H1 (cell line): ENCODE results near the gene METTL5. TPM values are rescaled to one million over a fixed set of nuclear protein-coding genes. Genes with fewer than 3 reads are reported as not detected.

ENCODE experiments used
- CTCF ChIA-PET: fragments of 300-600 bp; sonication (Branson Sonifier 250); formaldehyde crosslinking; loops from one replicate; lab custom pipeline; 2021; ENCODE audit not compliant: partially characterized antibody; lab: Charles Lee
- POLR2A ChIA-PET: fragments of 300-600 bp; sonication (Branson Sonifier 250); formaldehyde crosslinking; loops from one replicate; lab custom pipeline; 2021; ENCODE audit warnings: inconsistent platforms; ENCODE audit not compliant: partially characterized antibody; lab: Charles Lee
- DNase-seq, 2 experiments: peaks; one replicate each; pipeline versions ENCODE4 v3.0.0 to v3.0.0-alpha.2; 2010 to 2022; ENCODE audit warnings: low spot score in 2 of 2, low read depth in 1 of 2, mixed read lengths in 1 of 2
- FAIRE-seq: peaks from 2 replicates; lab custom pipeline; 2011; peaks lifted over from hg19 to GRCh38; lab: Jason Lieb, UNC
- H2AFZ ChIP-seq: 2 replicates; pipeline ENCODE4 v1.8.1; 2012; ENCODE audit warnings: low read length, inconsistent platforms
- H2AK5ac ChIP-seq: 2 replicates; pipeline ENCODE4 v1.6.1; 2013; ENCODE audit warnings: low read depth, low read length
- H2BK120ac ChIP-seq: replicated peaks from 2 replicates; pipeline ENCODE3; 2013; ENCODE audit warnings: low read depth, low read length, inconsistent platforms
- H2BK12ac ChIP-seq: 2 replicates; pipeline ENCODE4 v1.6.1; 2013; ENCODE audit warnings: low read depth, low read length
- H2BK15ac ChIP-seq: 2 replicates; pipeline ENCODE4 v1.6.1; 2013; ENCODE audit warnings: low read length
- H2BK20ac ChIP-seq: 2 replicates; pipeline ENCODE4 v1.6.1; 2013; ENCODE audit warnings: low read length
- H2BK5ac ChIP-seq: 2 replicates; pipeline ENCODE4 v1.6.1; 2013; ENCODE audit warnings: low read depth, low read length
- H3K14ac ChIP-seq: 2 replicates; pipeline ENCODE4 v1.6.1; 2013; ENCODE audit warnings: inconsistent platforms; ENCODE audit not compliant: insufficient read length
- H3K18ac ChIP-seq: 2 replicates; pipeline ENCODE4 v1.6.1; 2013; ENCODE audit warnings: low read length; ENCODE audit errors: extremely low read depth
- H3K23ac ChIP-seq: 2 replicates; pipeline ENCODE4 v1.6.1; 2013; ENCODE audit warnings: inconsistent platforms; ENCODE audit not compliant: insufficient read length
- H3K23me2 ChIP-seq: 2 replicates; pipeline ENCODE4 v1.6.1; 2013; ENCODE audit warnings: low read depth, low read length
- H3K27ac ChIP-seq: 2 replicates; pipeline ENCODE4 v1.6.1; 2011; ENCODE audit warnings: low read depth, low read length, inconsistent platforms
- H3K27me3 ChIP-seq, 4 experiments: replicated peaks in 1 of 4; 1 replicate in 1 of 4; 2 replicates in 3 of 4; pipeline versions ENCODE4 v1.6.1 to v1.8.1; 2011 to 2013; ENCODE audit warnings: low read length in 3 of 4, mild to moderate bottlenecking in 3 of 4, inconsistent platforms in 2 of 4, mixed read lengths in 2 of 4, moderate library complexity in 1 of 4; ENCODE audit not compliant: control insufficient read depth in 3 of 4, insufficient read depth in 3 of 4; ENCODE audit errors: extremely low read depth in 1 of 4
- H3K36me3 ChIP-seq, 4 experiments: 2 replicates each; pipeline versions ENCODE4 v1.6.1 to v1.8.1; 2011 to 2013; ENCODE audit warnings: mild to moderate bottlenecking in 4 of 4, low read length in 3 of 4, moderate library complexity in 2 of 4, control low read depth in 1 of 4, inconsistent platforms in 1 of 4; ENCODE audit not compliant: insufficient read depth in 4 of 4, control insufficient read depth in 2 of 4
- H3K4ac ChIP-seq: replicated peaks from 2 replicates; pipeline ENCODE3; 2013; ENCODE audit warnings: low read length, low read depth, mixed read lengths, inconsistent platforms; ENCODE audit not compliant: insufficient read length
- H3K4me1 ChIP-seq, 4 experiments: replicated peaks in 1 of 4; 1 replicate in 1 of 4; 2 replicates in 3 of 4; pipeline versions ENCODE4 v1.6.1 to v1.8.1; 2011 to 2013; ENCODE audit warnings: low read length in 3 of 4, inconsistent platforms in 2 of 4, mixed read lengths in 1 of 4; ENCODE audit not compliant: insufficient read depth in 4 of 4, control insufficient read depth in 3 of 4
- H3K4me2 ChIP-seq, 2 experiments: 2 replicates each; pipeline versions ENCODE4 v1.6.1 to v1.8.1; 2011 to 2013; ENCODE audit warnings: low read depth in 2 of 2, low read length in 2 of 2, control low read depth in 1 of 2, inconsistent platforms in 1 of 2, mild to moderate bottlenecking in 1 of 2; ENCODE audit not compliant: insufficient read depth in 1 of 2
- H3K4me3 ChIP-seq, 4 experiments: fragments of 200-600, 300-600 bp in 1 of 4; sonication (generic), shearing (Covaris generic), sonication (Bioruptor Twin) in 1 of 4; 2 replicates each; pipeline versions ENCODE4 v1.5.1 to v1.8.1; 2011 to 2016; ENCODE audit warnings: low read length in 4 of 4, low read depth in 3 of 4, control low read depth in 2 of 4, inconsistent platforms in 2 of 4, mild to moderate bottlenecking in 2 of 4, mixed read lengths in 1 of 4, moderate library complexity in 1 of 4; ENCODE audit not compliant: insufficient read depth in 2 of 4; ENCODE audit errors: extremely low read depth in 1 of 4
- H3K56ac ChIP-seq: replicated peaks from 2 replicates; pipeline ENCODE3; 2013; ENCODE audit warnings: low read depth, mild to moderate bottlenecking, mixed read lengths, low read length, inconsistent platforms; ENCODE audit not compliant: insufficient read length
- H3K79me1 ChIP-seq: 2 replicates; pipeline ENCODE4 v1.6.1; 2013; ENCODE audit warnings: low read depth, low read length, control low read depth
- H3K79me2 ChIP-seq, 2 experiments: 2 replicates each; pipeline versions ENCODE4 v1.6.1 to v1.8.1; 2012 to 2013; ENCODE audit warnings: low read length in 2 of 2, mild to moderate bottlenecking in 2 of 2, inconsistent platforms in 1 of 2; ENCODE audit not compliant: insufficient read depth in 2 of 2, control insufficient read depth in 1 of 2
- H3K9ac ChIP-seq, 4 experiments: replicated peaks in 1 of 4; 1 replicate in 1 of 4; 2 replicates in 3 of 4; pipeline versions ENCODE4 v1.6.1 to v1.8.1; 2011 to 2013; ENCODE audit warnings: low read depth in 3 of 4, low read length in 3 of 4, control low read depth in 2 of 4, mild to moderate bottlenecking in 2 of 4, moderate library complexity in 2 of 4, inconsistent platforms in 1 of 4; ENCODE audit errors: extremely low read depth in 1 of 4
- H3K9me3 ChIP-seq, 2 experiments: 2 replicates each; pipeline versions ENCODE4 v1.6.1 to v1.8.1; 2012 to 2013; ENCODE audit warnings: mild to moderate bottlenecking in 2 of 2, moderate library complexity in 2 of 2, control low read depth in 1 of 2, inconsistent platforms in 1 of 2, low read depth in 1 of 2, low read length in 1 of 2, mixed read lengths in 1 of 2; ENCODE audit not compliant: insufficient read depth in 2 of 2
- H4K20me1 ChIP-seq, 2 experiments: replicated peaks in 1 of 2; 2 replicates each; pipeline versions ENCODE3 to v1.8.1; 2011 to 2013; ENCODE audit warnings: inconsistent platforms in 2 of 2, low read length in 2 of 2, mild to moderate bottlenecking in 1 of 2; ENCODE audit not compliant: insufficient read depth in 2 of 2, control insufficient read depth in 1 of 2
- H4K5ac ChIP-seq: 2 replicates; pipeline ENCODE4 v1.6.1; 2013; ENCODE audit warnings: low read length, low read depth, mixed read lengths, inconsistent platforms; ENCODE audit not compliant: insufficient read length
- H4K8ac ChIP-seq: 2 replicates; pipeline ENCODE4 v1.8.0; 2013; ENCODE audit warnings: mild to moderate bottlenecking, moderate library complexity, low read length, inconsistent platforms; ENCODE audit not compliant: insufficient read depth; ENCODE audit errors: extremely low read depth
- H4K91ac ChIP-seq: replicated peaks from 2 replicates; pipeline ENCODE3; 2013; ENCODE audit warnings: low read length, mixed read lengths, inconsistent platforms; ENCODE audit not compliant: insufficient read length
- ATF3 ChIP-seq: IDR thresholded peaks from 2 replicates; pipeline ENCODE4 v1.6.1; 2011; ENCODE audit warnings: low read depth, mild to moderate bottlenecking, low read length; ENCODE audit not compliant: insufficient read depth
- HDAC6 ChIP-seq: IDR thresholded peaks from one replicate; pipeline ENCODE4 v1.7.1; 2012; ENCODE audit warnings: low read depth, mild to moderate bottlenecking, inconsistent platforms, low read length, moderate library complexity
- JUND ChIP-seq: IDR thresholded peaks from 2 replicates; pipeline ENCODE4 v1.6.1; 2011; ENCODE audit warnings: mild to moderate bottlenecking, improper control_type of control experiment, low read length
- MAFK ChIP-seq: IDR thresholded peaks from 2 replicates; pipeline ENCODE4 v1.6.1; 2012; ENCODE audit warnings: low read depth, mild to moderate bottlenecking, improper control_type of control experiment, low read length
- NANOG ChIP-seq: IDR thresholded peaks from 2 replicates; pipeline ENCODE4 v1.6.1; 2011; ENCODE audit warnings: low read length, low read depth, mild to moderate bottlenecking, inconsistent platforms; ENCODE audit not compliant: insufficient read depth, poor library complexity, severe bottlenecking
- TEAD4 ChIP-seq: IDR thresholded peaks from 2 replicates; pipeline ENCODE4 v1.6.1; 2012; ENCODE audit warnings: low read depth, low read length, inconsistent platforms, mixed read lengths
- WGBS, 2 experiments: shearing (Covaris generic) in 1 of 2; methylation state at CpG; one replicate each; pipeline versions ENCODE4 v1.1.6 to v1.1.7; 2013 to 2015; ENCODE audit warnings: low lambda C conversion rate in 2 of 2, mixed read lengths in 2 of 2, inconsistent platforms in 1 of 2, low coverage in 1 of 2, missing lambda C conversion rate in 1 of 2; ENCODE audit not compliant: insufficient replicate concordance in 2 of 2, insufficient coverage in 1 of 2, insufficient read length in 1 of 2; ENCODE audit errors: extremely low coverage in 1 of 2, missing lambda C conversion rate in 1 of 2; 5-methylcytosine and 5-hydroxymethylcytosine counted together
- polyA plus RNA-seq, 7 experiments: library from polyadenylated mRNA; depleted of rRNA in 3 of 7; stranded (reverse) in 5 of 7; unstranded in 2 of 7; fragments of >200 nt in 5 of 7; fragments of 200-250 nt in 2 of 7; gene quantifications; 1 replicate in 5 of 7; 2 replicates in 1 of 7; 4 replicates in 1 of 7; pipeline versions ENCODE4 v1.2.1 to v1.2.3, GENCODE V29; 2011 to 2013; ENCODE audit warnings: missing spikeins in 2 of 7, mixed read lengths in 2 of 7
- total RNA-seq: library from RNA; stranded (reverse); fragmentation: NEBNext Ultra II Directional; extraction: Animal tissue kit (Norgen Biotek cat#: 25700); gene quantifications from 2 replicates; pipeline ENCODE4 v1.2.1, GENCODE V29; 2021

The METTL5 gene
- total and polyA plus RNA-seq, 2 of the 8 experiments (the other 6 are each of a cell fraction or from before 2014, with no cell fraction given), result 34.5 to 74.1 TPM

- Histone ChIP-seq H2BK20ac (no peak overlapping the region), H2BK15ac (no peak overlapping the region), H2BK5ac (no peak overlapping the region), H3K4ac (no peak overlapping the region), H2AFZ (no peak overlapping the region), H3K23me2 (no peaks in the 10 kb centered on the region), H3K4me2 (0 out of 4 replicates have a peak overlapping the region, but pooled peaks of 1 of the 2 experiments have one; percentile 7), H3K56ac (no peak overlapping the region), H3K23ac (no peak overlapping the region), H3K27me3 (no peaks in the 10 kb centered on the region), H4K20me1 (no peaks in the 10 kb centered on the region), H2AK5ac (no peak overlapping the region), H3K27ac (no peak overlapping the region), H4K91ac (no peak overlapping the region), H3K36me3 (no peaks in the 10 kb centered on the region), H3K9ac (no peak overlapping the region), H3K18ac (no peak overlapping the region), H2BK120ac (no peak overlapping the region), H2BK12ac (no peak overlapping the region), H3K79me1 (no peaks in the 10 kb centered on the region), H3K9me3 (no peaks in the 10 kb centered on the region), H3K4me1 (no peaks in the 10 kb centered on the region; a peak in 1 of 7 replicates), H3K79me2 (peaks cover 0 to 20% of the 10 kb centered on the region in 2 experiments; a peak in 2 of 4 replicates), H4K8ac (no peak overlapping the region), H3K4me3 (no peak overlapping the region), H3K14ac (no peak overlapping the region), H4K5ac (no peak overlapping the region)
- FAIRE-seq, result no peak
- WGBS, 2 experiments, result 58% methylated on average over 2 of the region's 2 CpGs; no CpG with 5 or more reads in 1 of the 2 experiments
- TF ChIP-seq ATF3, result no peak
- no peak for TF ChIP-seq MAFK
- no peak for TF ChIP-seq TEAD4
- TF ChIP-seq NANOG, result no peak
- TF ChIP-seq JUND, result no peak
- no peak for TF ChIP-seq HDAC6
- ChIA-PET CTCF (no interaction called here), POLR2A (no interaction called here)
- no peak for DNase-seq
Observed at GRCh38 chr2:169862816-169863215, 38.1 kb upstream of the METTL5 start.
